ENCODE measurements around the gene CORO2B. TPM values are rescaled to one million over a fixed set of nuclear protein-coding genes. Genes with fewer than 3 reads are reported as not detected.

Gene CORO2B
- not detected for total RNA-seq
- polyA plus RNA-seq: not detected

GRCh38 chr15:68578980-68579935 is at the start of gene CORO2B:
TSS of gene CORO2B (plus strand) at chr15:68578993. CDS start at chr15:68579263, 270 bp downstream.
- H3K4me3 ChIP-seq (ENCODE audit: low read depth, low read length): no peak within 1 kb of the TSS
- no peaks in the 10 kb centered on the region for H3K36me3 ChIP-seq (ENCODE audit: control insufficient read depth, insufficient read depth, low read length)
- no peaks in the 10 kb centered on the region for H3K9me3 ChIP-seq (ENCODE audit: control insufficient read depth in 2 of 2, low read length in 2 of 2)
- no peak for ATAC-seq (ENCODE audit: low read depth in 2 of 2)
- H3K4me1 ChIP-seq (ENCODE audit: control insufficient read depth, insufficient read depth, low read length, poor library complexity, severe bottlenecking): peaks cover 15% of the 10 kb centered on the region
- no peak for DNase-seq
- H3K36me3 Mint-ChIP-seq: no peaks in the 10 kb centered on the region
- peaks cover 17% of the 10 kb centered on the region for H3K27me3 ChIP-seq (ENCODE audit: control insufficient read depth, insufficient read depth, low read length)
- peaks cover 49% of the 10 kb centered on the region for H3K27me3 Mint-ChIP-seq
- peaks cover 0 to 5% (median 0%) of the 10 kb centered on the region in 7 donors for H3K9me3 Mint-ChIP-seq
- H3K4me3 Mint-ChIP-seq: peak within 1 kb of the TSS; percentile 48 to 86 (median 74)
- peaks cover 3 to 13% (median 4%) of the 10 kb centered on the region in 4 donors for H3K4me1 Mint-ChIP-seq
- no peak within 1 kb of the TSS for H3K27ac ChIP-seq (ENCODE audit: insufficient read depth, low read length, poor library complexity, severe bottlenecking)
- no peak within 1 kb of the TSS for H3K27ac Mint-ChIP-seq

- Histone ChIP-seq H3K27ac (ENCODE audit: insufficient read depth, low read length, poor library complexity, severe bottlenecking) (no peak overlapping the region), H3K9me3 (ENCODE audit: control insufficient read depth in 2 of 2, low read length in 2 of 2) (peaks cover 10 to 15% of the 10 kb centered on the region in 2 experiments), H3K27me3 (ENCODE audit: control insufficient read depth, insufficient read depth, low read length) (peaks cover 4% of the 10 kb centered on the region), H3K36me3 (ENCODE audit: control insufficient read depth, insufficient read depth, low read length) (no peaks in the 10 kb centered on the region), H3K4me3 (ENCODE audit: low read depth, low read length) (no peak overlapping the region), H3K4me1 (ENCODE audit: control insufficient read depth, insufficient read depth, low read length, poor library complexity, severe bottlenecking) (no peaks in the 10 kb centered on the region)
- Mint-ChIP-seq H3K27ac (no peak overlapping the region), H3K36me3 (peaks cover 5% of the 10 kb centered on the region), H3K27me3 (peaks cover 55% of the 10 kb centered on the region), H3K4me1 (peaks cover 0 to 3% (median 2%) of the 10 kb centered on the region in 4 donors), H3K4me3 (no peak overlapping the region), H3K9me3 (peaks cover 0 to 24% (median 4%) of the 10 kb centered on the region in 7 donors)
- ATAC-seq (ENCODE audit: low read depth in 2 of 2) (no peak), DNase-seq (no peak)
Observed at GRCh38 chr15:68531387-68532179, 47.2 kb upstream of the CORO2B start.

GRCh38 chr15:68536331-68537095 is 42.3 kb upstream of the CORO2B start:
- Histone ChIP-seq H3K27me3 (ENCODE audit: control insufficient read depth, insufficient read depth, low read length) (peaks cover 4% of the 10 kb centered on the region), H3K4me3 (ENCODE audit: low read depth, low read length) (no peak overlapping the region), H3K4me1 (ENCODE audit: control insufficient read depth, insufficient read depth, low read length, poor library complexity, severe bottlenecking) (no peaks in the 10 kb centered on the region), H3K9me3 (ENCODE audit: control insufficient read depth in 2 of 2, low read length in 2 of 2) (peaks cover 10 to 14% of the 10 kb centered on the region in 2 experiments), H3K27ac (ENCODE audit: insufficient read depth, low read length, poor library complexity, severe bottlenecking) (no peak overlapping the region), H3K36me3 (ENCODE audit: control insufficient read depth, insufficient read depth, low read length) (no peaks in the 10 kb centered on the region)
- Mint-ChIP-seq H3K4me1 (no peaks in the 10 kb centered on the region), H3K9me3 (peaks cover 0 to 19% (median 7%) of the 10 kb centered on the region in 7 donors), H3K4me3 (no peak overlapping the region), H3K27me3 (peaks cover 23% of the 10 kb centered on the region), H3K27ac (no peak overlapping the region), H3K36me3 (peaks cover 5% of the 10 kb centered on the region)
- ATAC-seq (ENCODE audit: low read depth in 2 of 2): no peak
- no peak for DNase-seq

GRCh38 chr15:68537097-68537496 is 41.7 kb upstream of the CORO2B start:
- H3K4me3 Mint-ChIP-seq: no peak overlapping the region

GRCh38 chr15:68537506-68537905 is 41.3 kb upstream of the CORO2B start:
- no peak for DNase-seq
- Mint-ChIP-seq H3K4me3 (no peak overlapping the region), H3K27ac (no peak overlapping the region), H3K36me3 (peaks cover 5% of the 10 kb centered on the region), H3K9me3 (peaks cover 0 to 15% (median 4%) of the 10 kb centered on the region in 7 donors), H3K27me3 (peaks cover 23% of the 10 kb centered on the region), H3K4me1 (no peaks in the 10 kb centered on the region)
- Histone ChIP-seq H3K27me3 (ENCODE audit: control insufficient read depth, insufficient read depth, low read length) (peaks cover 3% of the 10 kb centered on the region), H3K4me3 (ENCODE audit: low read depth, low read length) (no peak overlapping the region), H3K36me3 (ENCODE audit: control insufficient read depth, insufficient read depth, low read length) (no peaks in the 10 kb centered on the region), H3K9me3 (ENCODE audit: control insufficient read depth in 2 of 2, low read length in 2 of 2) (peaks cover 3 to 5% of the 10 kb centered on the region in 2 experiments), H3K4me1 (ENCODE audit: control insufficient read depth, insufficient read depth, low read length, poor library complexity, severe bottlenecking) (no peaks in the 10 kb centered on the region), H3K27ac (ENCODE audit: insufficient read depth, low read length, poor library complexity, severe bottlenecking) (no peak overlapping the region)
- no peak for ATAC-seq (ENCODE audit: low read depth in 2 of 2)

More at GRCh38 chr15:68537097-68537496, 41.7 kb upstream of the CORO2B start:
- H3K36me3 ChIP-seq (ENCODE audit: control insufficient read depth, insufficient read depth, low read length): no peaks in the 10 kb centered on the region
- DNase-seq (no peak), ATAC-seq (ENCODE audit: low read depth in 2 of 2) (no peak)
- H3K4me1 ChIP-seq (ENCODE audit: control insufficient read depth, insufficient read depth, low read length, poor library complexity, severe bottlenecking): no peaks in the 10 kb centered on the region
- H3K27me3 Mint-ChIP-seq: peaks cover 23% of the 10 kb centered on the region
- H3K4me3 ChIP-seq (ENCODE audit: low read depth, low read length): no peak overlapping the region
- H3K9me3 ChIP-seq (ENCODE audit: control insufficient read depth in 2 of 2, low read length in 2 of 2): peaks cover 7 to 9% of the 10 kb centered on the region in 2 experiments
- H3K27me3 ChIP-seq (ENCODE audit: control insufficient read depth, insufficient read depth, low read length): peaks cover 4% of the 10 kb centered on the region
- H3K4me1 Mint-ChIP-seq: no peaks in the 10 kb centered on the region
- peaks cover 5% of the 10 kb centered on the region for H3K36me3 Mint-ChIP-seq
- H3K27ac Mint-ChIP-seq: no peak overlapping the region
- peaks cover 0 to 19% (median 6%) of the 10 kb centered on the region in 7 donors for H3K9me3 Mint-ChIP-seq
- no peak overlapping the region for H3K27ac ChIP-seq (ENCODE audit: insufficient read depth, low read length, poor library complexity, severe bottlenecking)

- Histone ChIP-seq H3K27me3 (ENCODE audit: control insufficient read depth, insufficient read depth, low read length) (no peaks in the 10 kb centered on the region), H3K4me3 (ENCODE audit: low read depth, low read length) (no peak overlapping the region), H3K27ac (ENCODE audit: insufficient read depth, low read length, poor library complexity, severe bottlenecking) (no peak overlapping the region), H3K9me3 (ENCODE audit: control insufficient read depth in 2 of 2, low read length in 2 of 2) (no peaks in the 10 kb centered on the region), H3K36me3 (ENCODE audit: control insufficient read depth, insufficient read depth, low read length) (no peaks in the 10 kb centered on the region), H3K4me1 (ENCODE audit: control insufficient read depth, insufficient read depth, low read length, poor library complexity, severe bottlenecking) (no peaks in the 10 kb centered on the region)
- H3K27ac Mint-ChIP-seq: no peak overlapping the region
- H3K4me3 Mint-ChIP-seq: no peak overlapping the region
- DNase-seq: no peak
- no peaks in the 10 kb centered on the region for H3K36me3 Mint-ChIP-seq
- no peaks in the 10 kb centered on the region for H3K4me1 Mint-ChIP-seq
- peaks cover 0 to 9% (median 2%) of the 10 kb centered on the region in 7 donors for H3K9me3 Mint-ChIP-seq
- H3K27me3 Mint-ChIP-seq: peaks cover 18% of the 10 kb centered on the region
- no peak for ATAC-seq (ENCODE audit: low read depth in 2 of 2)
Observed at GRCh38 chr15:68538311-68538710, 40.5 kb upstream of the CORO2B start.

GRCh38 chr15:68541743-68542142 is 37.0 kb upstream of the CORO2B start:
- H3K27me3 Mint-ChIP-seq: peaks cover 5% of the 10 kb centered on the region
- Histone ChIP-seq H3K27ac (ENCODE audit: insufficient read depth, low read length, poor library complexity, severe bottlenecking) (no peak overlapping the region), H3K4me3 (ENCODE audit: low read depth, low read length) (no peak overlapping the region), H3K27me3 (ENCODE audit: control insufficient read depth, insufficient read depth, low read length) (no peaks in the 10 kb centered on the region), H3K4me1 (ENCODE audit: control insufficient read depth, insufficient read depth, low read length, poor library complexity, severe bottlenecking) (no peaks in the 10 kb centered on the region), H3K36me3 (ENCODE audit: control insufficient read depth, insufficient read depth, low read length) (no peaks in the 10 kb centered on the region), H3K9me3 (ENCODE audit: control insufficient read depth in 2 of 2, low read length in 2 of 2) (no peaks in the 10 kb centered on the region)
- H3K4me3 Mint-ChIP-seq: no peak overlapping the region
- no peak for ATAC-seq (ENCODE audit: low read depth in 2 of 2)
- peaks cover 0 to 6% (median 0%) of the 10 kb centered on the region in 7 donors for H3K9me3 Mint-ChIP-seq
- no peak for DNase-seq
- H3K36me3 Mint-ChIP-seq: no peaks in the 10 kb centered on the region
- no peak overlapping the region for H3K27ac Mint-ChIP-seq
- H3K4me1 Mint-ChIP-seq: no peaks in the 10 kb centered on the region
